H1 (cell line): Measurements from ENCODE around the gene VEGFC. TPM values are rescaled to one million over a fixed set of nuclear protein-coding genes. Genes with fewer than 3 reads are reported as not detected.

Experiments used
- CTCF ChIA-PET: fragments of 300-600 bp; sonication (Branson Sonifier 250); formaldehyde crosslinking; loops from one replicate; lab custom pipeline; 2021; ENCODE audit not compliant: partially characterized antibody; lab: Charles Lee
- POLR2A ChIA-PET: fragments of 300-600 bp; sonication (Branson Sonifier 250); formaldehyde crosslinking; loops from one replicate; lab custom pipeline; 2021; ENCODE audit warnings: inconsistent platforms; ENCODE audit not compliant: partially characterized antibody; lab: Charles Lee
- DNase-seq, 2 experiments: peaks; one replicate each; pipeline versions ENCODE4 v3.0.0 to v3.0.0-alpha.2; 2010 to 2022; ENCODE audit warnings: low spot score in 2 of 2, low read depth in 1 of 2, mixed read lengths in 1 of 2
- FAIRE-seq: peaks from 2 replicates; lab custom pipeline; 2011; peaks lifted over from hg19 to GRCh38; lab: Jason Lieb, UNC
- H2AFZ ChIP-seq: 2 replicates; pipeline ENCODE4 v1.8.1; 2012; ENCODE audit warnings: low read length, inconsistent platforms
- H2AK5ac ChIP-seq: 2 replicates; pipeline ENCODE4 v1.6.1; 2013; ENCODE audit warnings: low read depth, low read length
- H2BK120ac ChIP-seq: replicated peaks from 2 replicates; pipeline ENCODE3; 2013; ENCODE audit warnings: low read depth, low read length, inconsistent platforms
- H2BK12ac ChIP-seq: 2 replicates; pipeline ENCODE4 v1.6.1; 2013; ENCODE audit warnings: low read depth, low read length
- H2BK15ac ChIP-seq: 2 replicates; pipeline ENCODE4 v1.6.1; 2013; ENCODE audit warnings: low read length
- H2BK20ac ChIP-seq: 2 replicates; pipeline ENCODE4 v1.6.1; 2013; ENCODE audit warnings: low read length
- H2BK5ac ChIP-seq: 2 replicates; pipeline ENCODE4 v1.6.1; 2013; ENCODE audit warnings: low read depth, low read length
- H3K14ac ChIP-seq: 2 replicates; pipeline ENCODE4 v1.6.1; 2013; ENCODE audit warnings: inconsistent platforms; ENCODE audit not compliant: insufficient read length
- H3K18ac ChIP-seq: 2 replicates; pipeline ENCODE4 v1.6.1; 2013; ENCODE audit warnings: low read length; ENCODE audit errors: extremely low read depth
- H3K23ac ChIP-seq: 2 replicates; pipeline ENCODE4 v1.6.1; 2013; ENCODE audit warnings: inconsistent platforms; ENCODE audit not compliant: insufficient read length
- H3K23me2 ChIP-seq: 2 replicates; pipeline ENCODE4 v1.6.1; 2013; ENCODE audit warnings: low read depth, low read length
- H3K27ac ChIP-seq: 2 replicates; pipeline ENCODE4 v1.6.1; 2011; ENCODE audit warnings: low read depth, low read length, inconsistent platforms
- H3K27me3 ChIP-seq, 4 experiments: replicated peaks in 1 of 4; 1 replicate in 1 of 4; 2 replicates in 3 of 4; pipeline versions ENCODE4 v1.6.1 to v1.8.1; 2011 to 2013; ENCODE audit warnings: low read length in 3 of 4, mild to moderate bottlenecking in 3 of 4, inconsistent platforms in 2 of 4, mixed read lengths in 2 of 4, moderate library complexity in 1 of 4; ENCODE audit not compliant: control insufficient read depth in 3 of 4, insufficient read depth in 3 of 4; ENCODE audit errors: extremely low read depth in 1 of 4
- H3K36me3 ChIP-seq, 4 experiments: 2 replicates each; pipeline versions ENCODE4 v1.6.1 to v1.8.1; 2011 to 2013; ENCODE audit warnings: mild to moderate bottlenecking in 4 of 4, low read length in 3 of 4, moderate library complexity in 2 of 4, control low read depth in 1 of 4, inconsistent platforms in 1 of 4; ENCODE audit not compliant: insufficient read depth in 4 of 4, control insufficient read depth in 2 of 4
- H3K4ac ChIP-seq: replicated peaks from 2 replicates; pipeline ENCODE3; 2013; ENCODE audit warnings: low read length, low read depth, mixed read lengths, inconsistent platforms; ENCODE audit not compliant: insufficient read length
- H3K4me1 ChIP-seq, 4 experiments: replicated peaks in 1 of 4; 1 replicate in 1 of 4; 2 replicates in 3 of 4; pipeline versions ENCODE4 v1.6.1 to v1.8.1; 2011 to 2013; ENCODE audit warnings: low read length in 3 of 4, inconsistent platforms in 2 of 4, mixed read lengths in 1 of 4; ENCODE audit not compliant: insufficient read depth in 4 of 4, control insufficient read depth in 3 of 4
- H3K4me2 ChIP-seq, 2 experiments: 2 replicates each; pipeline versions ENCODE4 v1.6.1 to v1.8.1; 2011 to 2013; ENCODE audit warnings: low read depth in 2 of 2, low read length in 2 of 2, control low read depth in 1 of 2, inconsistent platforms in 1 of 2, mild to moderate bottlenecking in 1 of 2; ENCODE audit not compliant: insufficient read depth in 1 of 2
- H3K4me3 ChIP-seq, 4 experiments: fragments of 200-600, 300-600 bp in 1 of 4; sonication (generic), shearing (Covaris generic), sonication (Bioruptor Twin) in 1 of 4; 2 replicates each; pipeline versions ENCODE4 v1.5.1 to v1.8.1; 2011 to 2016; ENCODE audit warnings: low read length in 4 of 4, low read depth in 3 of 4, control low read depth in 2 of 4, inconsistent platforms in 2 of 4, mild to moderate bottlenecking in 2 of 4, mixed read lengths in 1 of 4, moderate library complexity in 1 of 4; ENCODE audit not compliant: insufficient read depth in 2 of 4; ENCODE audit errors: extremely low read depth in 1 of 4
- H3K56ac ChIP-seq: replicated peaks from 2 replicates; pipeline ENCODE3; 2013; ENCODE audit warnings: low read depth, mild to moderate bottlenecking, mixed read lengths, low read length, inconsistent platforms; ENCODE audit not compliant: insufficient read length
- H3K79me1 ChIP-seq: 2 replicates; pipeline ENCODE4 v1.6.1; 2013; ENCODE audit warnings: low read depth, low read length, control low read depth
- H3K79me2 ChIP-seq, 2 experiments: 2 replicates each; pipeline versions ENCODE4 v1.6.1 to v1.8.1; 2012 to 2013; ENCODE audit warnings: low read length in 2 of 2, mild to moderate bottlenecking in 2 of 2, inconsistent platforms in 1 of 2; ENCODE audit not compliant: insufficient read depth in 2 of 2, control insufficient read depth in 1 of 2
- H3K9ac ChIP-seq, 4 experiments: replicated peaks in 1 of 4; 1 replicate in 1 of 4; 2 replicates in 3 of 4; pipeline versions ENCODE4 v1.6.1 to v1.8.1; 2011 to 2013; ENCODE audit warnings: low read depth in 3 of 4, low read length in 3 of 4, control low read depth in 2 of 4, mild to moderate bottlenecking in 2 of 4, moderate library complexity in 2 of 4, inconsistent platforms in 1 of 4; ENCODE audit errors: extremely low read depth in 1 of 4
- H3K9me3 ChIP-seq, 2 experiments: 2 replicates each; pipeline versions ENCODE4 v1.6.1 to v1.8.1; 2012 to 2013; ENCODE audit warnings: mild to moderate bottlenecking in 2 of 2, moderate library complexity in 2 of 2, control low read depth in 1 of 2, inconsistent platforms in 1 of 2, low read depth in 1 of 2, low read length in 1 of 2, mixed read lengths in 1 of 2; ENCODE audit not compliant: insufficient read depth in 2 of 2
- H4K20me1 ChIP-seq, 2 experiments: replicated peaks in 1 of 2; 2 replicates each; pipeline versions ENCODE3 to v1.8.1; 2011 to 2013; ENCODE audit warnings: inconsistent platforms in 2 of 2, low read length in 2 of 2, mild to moderate bottlenecking in 1 of 2; ENCODE audit not compliant: insufficient read depth in 2 of 2, control insufficient read depth in 1 of 2
- H4K5ac ChIP-seq: 2 replicates; pipeline ENCODE4 v1.6.1; 2013; ENCODE audit warnings: low read length, low read depth, mixed read lengths, inconsistent platforms; ENCODE audit not compliant: insufficient read length
- H4K8ac ChIP-seq: 2 replicates; pipeline ENCODE4 v1.8.0; 2013; ENCODE audit warnings: mild to moderate bottlenecking, moderate library complexity, low read length, inconsistent platforms; ENCODE audit not compliant: insufficient read depth; ENCODE audit errors: extremely low read depth
- H4K91ac ChIP-seq: replicated peaks from 2 replicates; pipeline ENCODE3; 2013; ENCODE audit warnings: low read length, mixed read lengths, inconsistent platforms; ENCODE audit not compliant: insufficient read length
- ATF2 ChIP-seq: IDR thresholded peaks from 2 replicates; pipeline ENCODE4 v1.6.1; 2012; ENCODE audit warnings: low read length, inconsistent platforms
- EGR1 ChIP-seq: IDR thresholded peaks from 2 replicates; pipeline ENCODE4 v1.6.1; 2011; ENCODE audit warnings: low read depth, low read length, borderline replicate concordance
- EP300 ChIP-seq, 2 experiments: IDR thresholded peaks; 1 replicate in 1 of 2; 2 replicates in 1 of 2; pipeline ENCODE4 v1.6.1; 2011 to 2012; ENCODE audit warnings: low read depth in 2 of 2, low read length in 2 of 2, mild to moderate bottlenecking in 2 of 2, borderline replicate concordance in 1 of 2, inconsistent platforms in 1 of 2, moderate library complexity in 1 of 2
- RBBP5 ChIP-seq: IDR thresholded peaks from 2 replicates; pipeline ENCODE4 v1.7.1; 2012; ENCODE audit warnings: low read depth, mild to moderate bottlenecking, inconsistent platforms, low read length, moderate library complexity, borderline replicate concordance
- USF2 ChIP-seq: IDR thresholded peaks from 2 replicates; pipeline ENCODE4 v1.6.1; 2011; ENCODE audit warnings: low read length, improper control_type of control experiment
- YY1 ChIP-seq: IDR thresholded peaks from 2 replicates; pipeline ENCODE4 v1.6.1; 2011; ENCODE audit warnings: low read depth, mild to moderate bottlenecking, low read length
- WGBS, 2 experiments: shearing (Covaris generic) in 1 of 2; methylation state at CpG; one replicate each; pipeline versions ENCODE4 v1.1.6 to v1.1.7; 2013 to 2015; ENCODE audit warnings: low lambda C conversion rate in 2 of 2, mixed read lengths in 2 of 2, inconsistent platforms in 1 of 2, low coverage in 1 of 2, missing lambda C conversion rate in 1 of 2; ENCODE audit not compliant: insufficient replicate concordance in 2 of 2, insufficient coverage in 1 of 2, insufficient read length in 1 of 2; ENCODE audit errors: extremely low coverage in 1 of 2, missing lambda C conversion rate in 1 of 2; 5-methylcytosine and 5-hydroxymethylcytosine counted together
- polyA plus RNA-seq, 7 experiments: library from polyadenylated mRNA; depleted of rRNA in 3 of 7; stranded (reverse) in 5 of 7; unstranded in 2 of 7; fragments of >200 nt in 5 of 7; fragments of 200-250 nt in 2 of 7; gene quantifications; 1 replicate in 5 of 7; 2 replicates in 1 of 7; 4 replicates in 1 of 7; pipeline versions ENCODE4 v1.2.1 to v1.2.3, GENCODE V29; 2011 to 2013; ENCODE audit warnings: missing spikeins in 2 of 7, mixed read lengths in 2 of 7
- total RNA-seq: library from RNA; stranded (reverse); fragmentation: NEBNext Ultra II Directional; extraction: Animal tissue kit (Norgen Biotek cat#: 25700); gene quantifications from 2 replicates; pipeline ENCODE4 v1.2.1, GENCODE V29; 2021

VEGFC gene
- total and polyA plus RNA-seq, 2 of the 8 experiments (the other 6 are each of a cell fraction or from before 2014, with no cell fraction given): 0.53 to 1.4 TPM

GRCh38 chr4:176837169-176837895 is 44.6 kb upstream of the VEGFC start:
- no peak overlapping the region for H2AK5ac ChIP-seq

More at GRCh38 chr4:176837169-176837895, 44.6 kb upstream of the VEGFC start:
- Histone ChIP-seq H3K56ac (no peak overlapping the region), H3K14ac (no peak overlapping the region), H3K27ac (no peak overlapping the region), H2BK120ac (no peak overlapping the region), H3K23me2 (no peaks in the 10 kb centered on the region), H4K8ac (no peak overlapping the region), H4K5ac (no peak overlapping the region), H3K4me3 (no peak overlapping the region), H3K18ac (no peak overlapping the region), H3K4ac (no peak overlapping the region), H3K79me1 (no peaks in the 10 kb centered on the region), H3K4me1 (no peaks in the 10 kb centered on the region), H2BK5ac (no peak overlapping the region)
- 63% methylated on average over 4 of the region's 4 CpGs; no CpG with 5 or more reads in 1 of the 2 experiments for WGBS, 2 experiments
- no peak for TF ChIP-seq ATF2
- TF ChIP-seq EP300 (IDR thresholded peaks at IDR 0.05; ENCODE audit: borderline replicate concordance in 1 of 2, low read depth in 2 of 2, low read length in 2 of 2): no peak
- no peak for TF ChIP-seq RBBP5
- TF ChIP-seq EGR1: no peak
- no peak for TF ChIP-seq USF2
- TF ChIP-seq YY1: no peak
- TF ChIP-seq, all 59 proteins: peak for 0
- no peak overlapping the region for H2AFZ ChIP-seq
- H3K27me3 ChIP-seq: no peaks in the 10 kb centered on the region
- no peak overlapping the region for H3K9ac ChIP-seq
- H3K23ac ChIP-seq: no peak overlapping the region
- no peaks in the 10 kb centered on the region for H3K36me3 ChIP-seq
- H2BK20ac ChIP-seq: no peak overlapping the region
- DNase-seq (no peak), FAIRE-seq (no peak)
- no peak overlapping the region for H3K4me2 ChIP-seq
- no peak overlapping the region for H2BK15ac ChIP-seq
- POLR2A ChIA-PET: interaction anchor here (0.7 kb wide), 1 partner anchor 12 kb away, joined by 3 read pairs; no protein-coding TSS in a partner anchor
- H4K91ac ChIP-seq: no peak overlapping the region
- H2BK12ac ChIP-seq: no peak overlapping the region
- H4K20me1 ChIP-seq: no peaks in the 10 kb centered on the region
- CTCF ChIA-PET: no interaction called here
- H3K79me2 ChIP-seq: no peaks in the 10 kb centered on the region
- no peaks in the 10 kb centered on the region for H3K9me3 ChIP-seq
